ENCODE results near the gene ZMYND11. TPM values are rescaled to one million over a fixed set of nuclear protein-coding genes. Genes with fewer than 3 reads are reported as not detected.

Gene ZMYND11
- total and polyA plus RNA-seq, 8 donors = 20.5 to 51.4 (median 38.6) TPM

GRCh38 chr10:244227-244626 lies 109.0 kb downstream of the ZMYND11 start:
- FAIRE-seq (no peak), ATAC-seq (no peak), DNase-seq (no peak)
- no peak for TF ChIP-seq CTCF (IDR thresholded peaks at IDR 0.05)
- intact Hi-C loops (cut with DNase I) = no loop called here
- Histone ChIP-seq H3K9me3 (no peaks in the 10 kb centered on the region), H3K4me1 (no peaks in the 10 kb centered on the region), H3K4me3 (no peak overlapping the region), H3K27me3 (no peaks in the 10 kb centered on the region), H3K36me3 (peaks cover 0 to 50% (median 32%) of the 10 kb centered on the region in 3 donors), H3K27ac (no peak overlapping the region)
- WGBS, 2 donors = 91 to 95% methylated on average over 7 of the region's 7 CpGs

GRCh38 chr10:246431-246830 lies 111.2 kb downstream of the ZMYND11 start:
- no peaks in the 10 kb centered on the region for H3K27me3 ChIP-seq
- 92 to 93% methylated on average over 9 of the region's 9 CpGs for WGBS, 2 donors
- intact Hi-C loops (cut with DNase I) = no loop called here
- H3K9me3 ChIP-seq = no peaks in the 10 kb centered on the region
- H3K36me3 ChIP-seq = peaks cover 0 to 50% (median 28%) of the 10 kb centered on the region in 3 donors
- no peak overlapping the region for H3K27ac ChIP-seq
- H3K4me1 ChIP-seq = no peaks in the 10 kb centered on the region
- DNase-seq (no peak), ATAC-seq (no peak), FAIRE-seq (no peak)
- TF ChIP-seq CTCF (IDR thresholded peaks at IDR 0.05) = no peak
- H3K4me3 ChIP-seq = no peak overlapping the region

DNA sequence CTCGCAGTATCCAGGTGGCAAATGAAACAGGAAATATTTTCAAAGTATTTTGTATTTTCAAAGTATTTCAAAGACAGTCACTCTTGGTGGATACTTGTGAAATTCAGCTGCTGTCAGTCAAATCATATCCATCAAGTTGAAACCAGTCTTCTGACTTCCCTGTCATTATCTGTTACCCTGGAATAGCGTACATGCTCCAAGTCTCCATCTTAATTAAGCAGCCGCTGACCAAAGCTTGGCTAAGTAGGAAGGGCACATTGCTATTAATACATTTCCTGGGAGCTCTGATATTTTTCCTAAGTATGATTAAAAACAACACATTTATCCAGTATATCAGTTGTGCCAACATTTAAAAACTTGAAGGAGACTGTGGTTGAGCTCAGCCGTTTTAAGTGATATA lies 112.2 kb downstream of the ZMYND11 start:
- Histone ChIP-seq H3K4me1 (no peaks in the 10 kb centered on the region), H3K27me3 (no peaks in the 10 kb centered on the region), H3K36me3 (peaks cover 0 to 42% (median 30%) of the 10 kb centered on the region in 3 donors), H3K9me3 (no peaks in the 10 kb centered on the region), H3K4me3 (no peak overlapping the region), H3K27ac (no peak overlapping the region)
- no peak for DNase-seq
- intact Hi-C loops (cut with DNase I) = no loop called here
- no peak for FAIRE-seq
- WGBS, 2 donors = 94 to 96% methylated on average over 4 of the region's 4 CpGs
- no peak for ATAC-seq
- TF ChIP-seq CTCF (IDR thresholded peaks at IDR 0.05) = no peak

DNA sequence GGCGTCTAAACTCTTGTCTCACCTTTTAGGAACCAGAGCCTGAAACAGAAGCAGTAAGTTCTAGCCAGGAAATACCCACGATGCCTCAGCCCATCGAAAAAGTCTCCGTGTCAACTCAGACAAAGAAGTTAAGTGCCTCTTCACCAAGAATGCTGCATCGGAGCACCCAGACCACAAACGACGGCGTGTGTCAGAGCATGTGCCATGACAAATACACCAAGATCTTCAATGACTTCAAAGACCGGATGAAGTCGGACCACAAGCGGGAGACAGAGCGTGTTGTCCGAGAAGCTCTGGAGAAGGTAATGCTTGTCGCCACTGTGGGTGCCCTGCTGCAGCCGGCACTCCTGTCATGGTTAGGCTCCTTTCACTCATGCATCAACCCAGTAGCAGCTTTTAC lies 113.1 kb downstream of the ZMYND11 start:
- Histone ChIP-seq H3K4me3 (no peak overlapping the region), H3K4me1 (no peaks in the 10 kb centered on the region), H3K27ac (no peak overlapping the region), H3K9me3 (no peaks in the 10 kb centered on the region), H3K36me3 (peaks cover 0 to 38% (median 30%) of the 10 kb centered on the region in 3 donors), H3K27me3 (no peaks in the 10 kb centered on the region)
- ATAC-seq (no peak), DNase-seq (no peak), FAIRE-seq (no peak)
- intact Hi-C loops (cut with DNase I) = no loop called here
- WGBS, 2 donors = 92 to 95% methylated on average over 15 of the region's 15 CpGs
- TF ChIP-seq CTCF (IDR thresholded peaks at IDR 0.05) = no peak

DNA sequence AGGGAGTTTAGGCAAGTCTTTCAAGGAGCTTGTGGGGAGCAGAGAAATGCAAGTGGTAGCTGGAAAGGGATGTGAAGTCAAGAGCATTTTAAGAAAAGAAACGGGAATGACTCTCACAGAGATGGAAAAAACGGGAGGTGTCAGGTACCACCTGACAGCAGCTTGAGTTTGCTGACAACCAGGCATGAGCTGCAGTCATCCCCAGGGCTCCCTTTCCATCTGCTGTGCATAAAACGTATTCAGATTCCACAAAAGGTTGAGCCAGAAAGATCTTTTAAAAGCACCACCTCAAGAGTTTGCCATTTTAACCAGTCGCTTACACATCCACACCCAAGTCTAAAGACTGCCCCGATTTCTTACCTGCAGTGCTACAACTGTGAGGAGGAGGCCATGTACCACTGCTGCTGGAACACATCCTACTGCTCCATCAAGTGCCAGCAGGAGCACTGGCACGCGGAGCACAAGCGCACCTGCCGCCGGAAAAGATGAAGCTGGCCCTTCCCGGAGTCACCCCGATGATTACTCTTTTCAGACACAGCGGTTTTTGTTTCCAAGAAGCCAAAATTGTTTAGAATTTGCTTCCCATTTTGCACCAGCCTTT lies 116.8 kb downstream of the ZMYND11 start:
- FAIRE-seq (no peak), ATAC-seq (no peak), DNase-seq (no peak)
- Histone ChIP-seq H3K36me3 (peaks cover 0 to 32% (median 25%) of the 10 kb centered on the region in 3 donors), H3K4me1 (no peaks in the 10 kb centered on the region), H3K27ac (no peak overlapping the region), H3K4me3 (no peak overlapping the region), H3K9me3 (no peaks in the 10 kb centered on the region), H3K27me3 (no peaks in the 10 kb centered on the region)
- WGBS, 2 donors = 90 to 92% methylated on average over 13 of the region's 13 CpGs
- TF ChIP-seq CTCF (IDR thresholded peaks at IDR 0.05) = no peak
- intact Hi-C loops (cut with DNase I) = no loop called here

Measured in pancreas (tissue), 10 donors.